Measurements from ENCODE around the gene PGAP3.
A peak's percentile ranks its signal among the peaks of the same experiment; 100 is the strongest.
"Not testable (repeated sequence)": the region's sequence is repeated elsewhere in the genome, so short reads cannot be mapped to it uniquely, and the experiment has no call there.

Gene PGAP3

DNA sequence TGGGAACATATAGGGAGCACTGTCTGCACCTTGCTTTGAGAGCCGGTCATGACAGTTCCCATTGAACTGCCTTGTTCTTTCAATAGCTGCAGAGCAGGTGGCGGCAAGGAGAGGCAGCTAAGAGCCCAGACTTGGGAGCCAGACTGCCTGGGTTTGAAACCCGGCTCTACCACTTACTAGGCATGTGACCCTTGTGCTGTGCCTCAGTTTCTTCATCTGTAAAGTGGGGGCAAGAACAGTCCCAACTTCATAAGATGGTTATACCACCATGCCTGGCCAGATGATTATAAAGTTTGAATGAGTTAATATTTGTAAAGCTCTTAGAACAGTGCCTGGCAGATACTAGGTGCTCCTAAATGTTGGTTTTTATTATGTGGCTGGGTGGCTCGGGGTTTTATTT lies 26.4 kb upstream of the PGAP3 start:
- no peak for DNase-seq

DNA sequence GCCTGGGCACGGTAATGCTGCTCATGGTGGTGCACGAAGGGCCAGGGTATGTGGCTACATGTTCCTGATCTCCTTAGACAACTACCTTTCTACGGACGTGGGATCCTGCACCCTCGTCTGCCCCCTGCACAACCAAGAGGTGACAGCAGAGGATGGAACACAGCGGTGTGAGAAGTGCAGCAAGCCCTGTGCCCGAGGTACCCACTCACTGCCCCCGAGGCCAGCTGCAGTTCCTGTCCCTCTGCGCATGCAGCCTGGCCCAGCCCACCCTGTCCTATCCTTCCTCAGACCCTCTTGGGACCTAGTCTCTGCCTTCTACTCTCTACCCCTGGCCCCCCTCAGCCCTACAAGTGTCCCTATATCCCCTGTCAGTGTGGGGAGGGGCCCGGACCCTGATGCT lies 24.0 kb upstream of the PGAP3 start:
- no peak for DNase-seq

DNA sequence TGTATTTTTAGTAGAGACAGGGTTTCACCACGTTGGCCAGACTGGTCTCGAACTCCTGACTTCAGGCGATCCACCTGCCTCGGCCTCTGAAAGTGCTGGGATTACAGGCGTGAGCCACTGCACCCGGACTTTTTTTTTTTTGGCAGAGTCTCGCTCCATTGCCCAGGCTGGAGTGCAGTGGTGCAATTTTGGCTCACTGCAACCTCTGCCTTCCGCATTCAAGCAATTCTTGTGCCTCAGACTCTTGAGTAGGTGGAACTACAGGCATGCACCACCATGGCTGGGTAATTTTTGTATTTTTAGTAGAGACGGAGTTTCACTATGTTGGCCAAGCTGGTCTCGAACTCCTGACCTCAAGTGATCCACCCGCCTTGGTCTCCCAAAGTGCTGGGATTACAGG lies 23.2 kb upstream of the PGAP3 start:
- not testable (repeated sequence) for DNase-seq

DNA sequence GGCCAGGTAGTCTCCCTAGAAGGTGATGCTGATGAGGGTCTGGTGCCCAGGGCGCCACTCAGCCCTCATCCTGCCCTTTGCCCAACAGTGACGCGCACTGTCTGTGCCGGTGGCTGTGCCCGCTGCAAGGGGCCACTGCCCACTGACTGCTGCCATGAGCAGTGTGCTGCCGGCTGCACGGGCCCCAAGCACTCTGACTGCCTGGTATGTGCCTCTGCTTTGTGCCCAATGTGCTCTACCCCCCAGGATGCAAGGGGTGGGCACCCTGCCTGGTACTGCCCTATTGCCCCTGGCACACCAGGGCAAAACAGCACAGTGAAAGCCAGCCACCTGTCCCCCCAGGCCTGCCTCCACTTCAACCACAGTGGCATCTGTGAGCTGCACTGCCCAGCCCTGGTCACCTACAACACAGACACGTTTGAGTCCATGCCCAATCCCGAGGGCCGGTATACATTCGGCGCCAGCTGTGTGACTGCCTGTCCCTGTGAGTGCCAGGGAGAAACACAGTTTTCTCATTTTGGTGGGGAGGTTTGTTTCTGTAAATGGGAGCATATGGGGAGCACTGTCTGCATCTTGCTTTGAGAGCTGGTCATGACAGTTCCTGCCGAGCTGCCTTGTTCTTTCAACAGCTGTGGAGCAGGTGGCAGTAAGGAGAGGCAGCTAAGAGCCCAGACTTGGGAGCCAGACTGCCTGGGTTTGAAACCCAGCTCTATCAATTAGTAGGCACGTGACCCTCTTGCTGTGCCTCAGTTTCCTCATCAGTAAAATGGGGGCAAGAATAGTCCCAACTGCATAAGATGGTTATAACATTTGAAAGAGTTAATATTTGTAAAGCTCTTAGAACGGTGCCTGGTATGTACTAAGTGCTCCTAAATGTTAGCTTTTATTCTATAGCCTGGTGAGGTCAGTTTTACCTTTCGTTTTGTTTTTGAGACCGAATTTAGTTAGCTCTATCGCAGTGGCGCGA lies 22.4 kb upstream of the PGAP3 start:
- DNase-seq = no peak

DNA sequence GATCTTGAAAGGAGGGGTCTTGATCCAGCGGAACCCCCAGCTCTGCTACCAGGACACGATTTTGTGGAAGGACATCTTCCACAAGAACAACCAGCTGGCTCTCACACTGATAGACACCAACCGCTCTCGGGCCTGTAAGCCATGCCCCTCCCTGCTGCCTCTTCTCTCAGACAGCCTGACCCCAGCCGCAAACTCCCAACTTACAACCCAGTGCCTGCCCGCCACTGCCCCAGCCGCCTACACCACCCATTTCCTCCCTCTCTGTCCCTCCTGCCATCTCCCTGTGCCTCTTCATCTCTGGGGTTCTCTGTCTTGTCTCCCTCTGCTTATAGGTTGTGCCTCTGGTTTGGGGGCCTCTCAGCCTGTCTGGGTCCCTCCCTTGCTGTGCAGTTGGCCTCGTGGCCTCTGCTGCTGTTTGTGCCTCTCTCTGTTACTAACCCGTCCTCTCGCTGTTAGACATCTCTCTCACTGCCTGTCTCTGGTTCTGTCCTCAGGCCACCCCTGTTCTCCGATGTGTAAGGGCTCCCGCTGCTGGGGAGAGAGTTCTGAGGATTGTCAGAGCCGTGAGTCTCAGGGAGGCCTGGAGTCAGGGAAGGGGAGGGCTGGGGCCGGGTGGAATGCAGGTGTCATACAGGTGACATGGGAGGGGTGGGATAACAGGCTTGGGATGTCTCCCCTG lies 21.6 kb upstream of the PGAP3 start:
- no peak for DNase-seq

DNA sequence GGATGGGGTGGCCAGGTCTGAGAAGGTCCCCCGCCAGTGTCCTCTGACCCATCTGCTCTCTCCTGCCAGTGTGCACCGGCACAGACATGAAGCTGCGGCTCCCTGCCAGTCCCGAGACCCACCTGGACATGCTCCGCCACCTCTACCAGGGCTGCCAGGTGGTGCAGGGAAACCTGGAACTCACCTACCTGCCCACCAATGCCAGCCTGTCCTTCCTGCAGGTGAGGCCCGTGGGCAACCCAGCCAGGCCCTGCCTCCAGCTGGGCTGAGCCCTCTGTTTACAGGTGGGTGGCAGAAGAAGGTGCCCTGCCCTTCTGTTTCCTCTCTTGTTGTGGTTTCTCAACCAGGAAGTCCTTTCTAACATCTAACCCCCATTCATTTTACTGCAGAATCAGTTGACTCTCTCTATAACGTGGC lies 19.1 kb upstream of the PGAP3 start:
- no peak for DNase-seq

DNA sequence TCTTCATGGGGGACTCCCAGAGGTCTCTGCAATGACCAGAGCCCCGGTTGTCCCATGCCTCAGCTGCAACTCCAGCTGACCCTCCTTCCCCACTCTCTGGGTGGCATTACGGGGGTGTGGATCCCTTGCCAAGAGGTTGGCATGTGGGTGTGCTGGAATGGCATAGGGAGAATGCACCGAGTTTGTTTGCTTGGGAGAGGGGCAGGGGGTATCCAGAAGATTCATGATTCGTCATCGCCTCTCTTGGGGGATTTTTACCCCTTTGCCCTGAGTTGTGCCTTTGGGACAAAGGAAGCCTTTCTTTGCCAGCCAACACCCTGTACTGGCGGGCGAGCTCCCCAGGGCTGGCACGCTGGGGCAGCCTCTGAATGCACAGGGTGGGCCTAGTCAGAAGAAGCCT lies 18.5 kb upstream of the PGAP3 start:
- no peak for DNase-seq

DNA sequence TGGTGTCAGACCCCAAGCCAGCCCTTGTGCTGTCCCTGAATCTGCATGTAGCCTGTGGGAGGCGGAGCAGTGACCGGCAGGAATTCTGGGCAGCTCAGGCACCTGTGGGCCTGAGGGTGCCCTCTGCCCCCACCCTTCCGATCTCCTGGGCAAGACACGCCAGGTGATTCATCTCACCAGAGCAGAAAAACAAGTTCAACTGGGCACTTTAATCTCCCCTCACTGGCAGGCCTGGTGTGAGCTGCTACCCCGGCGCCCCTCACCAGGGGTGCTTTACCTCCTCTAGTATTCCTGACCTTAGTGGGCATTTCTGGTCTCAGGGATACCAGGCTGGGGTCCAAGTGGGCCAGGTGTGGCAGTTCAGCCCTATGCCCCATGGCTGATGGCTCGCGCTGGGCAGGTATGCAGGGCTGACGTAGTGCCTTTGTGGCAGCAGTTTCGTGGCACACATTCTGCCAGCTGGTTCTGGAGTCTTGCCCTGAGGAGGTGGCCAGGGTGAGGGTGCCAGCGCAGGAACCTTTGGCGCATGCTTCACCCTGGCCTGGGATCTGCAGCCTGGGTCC lies 18.0 kb upstream of the PGAP3 start:
- no peak for DNase-seq

DNA sequence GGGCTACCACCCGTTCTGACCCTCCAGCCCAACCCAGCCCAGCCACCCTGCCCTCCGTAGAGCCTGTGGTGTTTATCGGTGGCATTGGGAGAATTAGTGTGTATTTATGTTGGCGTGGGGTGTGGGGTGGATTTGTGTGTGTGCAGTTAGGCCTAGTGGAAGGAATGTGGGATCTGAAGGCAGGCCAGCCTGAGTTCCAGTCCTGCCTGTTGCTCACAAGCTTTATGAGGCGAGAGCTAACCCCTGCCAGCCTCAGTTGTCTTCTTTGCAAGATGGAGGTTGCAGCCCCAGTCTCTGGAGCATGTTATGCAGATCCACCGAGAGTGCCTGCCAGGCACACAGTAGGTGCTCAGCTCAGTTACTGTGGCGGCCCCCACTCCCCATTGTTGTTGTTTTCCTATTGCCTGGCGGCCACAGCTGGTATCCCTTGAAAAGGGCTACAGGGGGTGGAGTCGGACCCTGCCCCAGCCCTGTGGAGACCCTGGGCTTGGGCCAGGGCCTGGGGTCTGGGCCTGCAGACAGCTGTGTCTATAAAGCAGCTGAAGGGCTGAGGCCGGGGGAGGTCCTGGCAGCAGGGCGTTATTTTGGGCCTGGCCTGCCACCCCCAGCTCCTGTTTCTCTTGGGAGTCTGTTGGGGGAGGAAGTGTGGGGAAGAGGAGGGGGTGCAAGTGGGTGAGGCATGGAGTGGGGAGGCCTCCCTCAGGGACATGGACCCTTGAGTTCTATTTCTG lies 17.1 kb upstream of the PGAP3 start:
- DNase-seq = no peak

DNA sequence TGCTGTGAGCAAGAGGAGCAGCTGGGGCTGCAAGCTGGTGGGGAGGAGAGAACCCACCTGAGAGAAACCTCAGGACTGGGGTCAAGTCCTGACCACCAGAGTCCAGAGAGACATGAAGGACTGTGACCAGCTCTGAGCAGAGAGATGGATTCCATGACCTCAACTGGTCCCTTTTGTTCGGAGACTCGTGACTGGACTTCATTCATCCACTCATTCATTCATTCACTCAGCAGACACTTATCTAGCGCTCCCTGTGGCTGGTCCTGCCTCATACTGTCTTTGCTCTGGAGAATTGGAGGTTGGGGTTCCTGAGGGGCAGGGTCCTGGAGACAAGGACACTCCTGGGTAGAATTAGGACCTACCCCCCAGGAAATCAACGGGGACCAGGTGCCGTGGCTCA lies 16.1 kb upstream of the PGAP3 start:
- DNase-seq = no peak

DNA sequence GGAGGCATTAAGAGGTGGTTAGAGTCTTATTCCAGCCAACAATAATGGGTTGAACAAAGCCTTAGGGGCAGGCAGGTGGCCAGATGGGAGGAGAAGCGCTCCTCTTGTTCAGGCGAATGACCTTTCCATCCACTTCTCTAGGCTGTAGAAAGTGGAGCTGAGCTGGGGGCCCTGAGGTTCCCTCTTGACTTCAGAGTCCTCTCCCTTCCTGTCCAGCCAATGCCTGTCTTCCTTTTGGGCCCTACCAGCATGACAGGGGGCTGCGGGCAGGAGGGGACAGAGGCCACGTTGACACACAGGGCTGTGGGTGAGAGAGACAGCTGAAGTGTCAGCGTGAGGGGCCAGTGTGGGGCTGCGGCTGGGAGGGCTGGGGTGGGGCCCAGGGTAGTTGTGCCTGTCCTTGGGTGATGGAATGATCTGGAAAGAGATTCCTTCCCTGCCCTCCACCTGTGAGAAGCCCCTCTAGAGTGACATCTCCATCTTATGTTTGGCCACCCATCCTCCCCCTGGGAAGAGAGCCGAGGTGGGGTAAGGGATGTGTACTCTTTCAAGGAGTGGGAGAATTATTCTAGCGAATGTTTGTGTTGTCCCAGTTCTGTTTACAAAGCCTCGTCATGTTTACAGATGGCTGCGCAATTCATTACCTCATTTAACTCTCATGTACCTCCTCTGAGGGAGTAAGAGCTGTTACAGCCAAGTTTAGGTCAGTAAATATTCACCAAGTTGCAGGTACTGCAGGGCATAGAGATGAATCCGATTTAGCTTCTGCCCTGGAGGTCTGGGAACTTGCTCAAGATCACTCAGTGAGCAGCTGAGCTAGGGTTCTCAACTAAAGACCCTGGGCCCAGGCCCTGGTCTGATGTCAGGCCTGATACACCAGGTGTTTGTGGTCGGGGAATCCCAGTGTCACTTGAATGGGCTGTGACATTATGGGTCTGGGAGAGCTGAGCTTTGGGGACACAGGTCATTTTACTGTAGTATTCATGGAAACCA lies 15.3 kb upstream of the PGAP3 start:
- no peak for DNase-seq

DNA sequence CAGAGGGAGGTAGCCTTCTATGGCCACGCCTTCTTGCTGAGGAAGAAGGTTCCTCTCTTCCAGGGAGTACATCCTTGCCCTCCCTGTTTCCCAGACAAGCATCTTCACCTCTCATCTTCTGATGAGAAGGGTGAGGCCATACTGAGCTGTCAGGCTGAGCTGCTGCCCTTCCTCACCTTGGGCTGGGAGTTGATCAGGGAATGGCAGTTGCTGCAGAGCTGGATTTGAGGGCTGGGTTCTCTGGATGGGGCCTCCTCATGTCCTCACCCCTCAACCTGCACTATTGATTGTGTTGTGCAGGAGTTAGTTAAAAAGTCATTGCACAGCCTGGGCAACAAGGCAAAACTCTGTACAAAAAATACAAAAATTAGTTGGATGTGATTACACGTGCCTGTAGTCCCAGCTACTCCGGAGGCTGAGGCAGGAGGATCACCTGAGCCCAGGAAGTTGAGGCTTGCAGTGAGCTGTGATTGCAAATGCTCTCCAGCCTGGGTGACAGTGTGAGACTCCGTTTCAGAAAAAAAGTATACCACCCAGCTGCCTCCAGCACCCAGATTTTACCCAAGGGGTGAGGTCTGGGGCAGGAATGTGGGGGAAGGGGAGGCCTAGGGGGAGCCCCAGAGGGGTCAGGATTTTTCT lies 14.0 kb upstream of the PGAP3 start:
- no peak for DNase-seq

DNA sequence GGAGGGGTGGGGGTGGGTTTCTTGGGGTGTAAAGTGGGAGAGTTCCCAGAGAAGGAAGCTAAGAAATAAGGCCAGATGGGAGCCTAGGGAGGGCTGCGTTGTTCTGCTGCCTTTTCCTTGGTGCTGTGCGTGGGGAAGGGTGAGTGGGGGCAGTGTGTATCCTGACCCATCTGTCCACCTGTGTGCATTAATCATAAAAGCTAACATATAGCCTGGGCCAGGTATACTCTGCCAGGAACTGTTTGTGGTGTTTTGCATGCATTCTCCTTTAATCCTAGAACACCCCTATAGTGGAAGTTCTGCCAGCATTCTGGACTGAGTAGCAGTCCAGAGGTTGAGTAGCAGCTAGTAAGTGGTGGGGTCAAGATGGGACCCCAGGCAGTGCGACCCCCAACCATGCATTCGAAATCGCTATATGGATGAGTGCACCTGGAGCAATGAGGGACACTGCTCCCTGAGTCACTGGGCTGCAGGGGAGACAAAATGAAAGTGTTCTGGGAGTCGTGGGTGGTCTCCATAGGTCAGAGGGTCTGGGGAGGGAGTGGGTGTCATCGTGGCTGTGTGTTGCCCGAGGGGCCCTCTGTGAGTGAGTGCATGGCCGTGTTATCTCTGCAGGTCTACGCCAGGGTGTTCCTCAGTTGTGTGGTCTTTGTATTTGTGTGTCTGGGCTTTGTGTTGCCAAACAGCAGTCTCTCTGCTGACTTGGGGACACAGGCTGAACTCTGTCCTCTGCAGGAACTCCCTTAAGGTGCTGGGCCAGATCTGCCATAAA lies 13.3 kb upstream of the PGAP3 start:
- no peak for DNase-seq

DNA sequence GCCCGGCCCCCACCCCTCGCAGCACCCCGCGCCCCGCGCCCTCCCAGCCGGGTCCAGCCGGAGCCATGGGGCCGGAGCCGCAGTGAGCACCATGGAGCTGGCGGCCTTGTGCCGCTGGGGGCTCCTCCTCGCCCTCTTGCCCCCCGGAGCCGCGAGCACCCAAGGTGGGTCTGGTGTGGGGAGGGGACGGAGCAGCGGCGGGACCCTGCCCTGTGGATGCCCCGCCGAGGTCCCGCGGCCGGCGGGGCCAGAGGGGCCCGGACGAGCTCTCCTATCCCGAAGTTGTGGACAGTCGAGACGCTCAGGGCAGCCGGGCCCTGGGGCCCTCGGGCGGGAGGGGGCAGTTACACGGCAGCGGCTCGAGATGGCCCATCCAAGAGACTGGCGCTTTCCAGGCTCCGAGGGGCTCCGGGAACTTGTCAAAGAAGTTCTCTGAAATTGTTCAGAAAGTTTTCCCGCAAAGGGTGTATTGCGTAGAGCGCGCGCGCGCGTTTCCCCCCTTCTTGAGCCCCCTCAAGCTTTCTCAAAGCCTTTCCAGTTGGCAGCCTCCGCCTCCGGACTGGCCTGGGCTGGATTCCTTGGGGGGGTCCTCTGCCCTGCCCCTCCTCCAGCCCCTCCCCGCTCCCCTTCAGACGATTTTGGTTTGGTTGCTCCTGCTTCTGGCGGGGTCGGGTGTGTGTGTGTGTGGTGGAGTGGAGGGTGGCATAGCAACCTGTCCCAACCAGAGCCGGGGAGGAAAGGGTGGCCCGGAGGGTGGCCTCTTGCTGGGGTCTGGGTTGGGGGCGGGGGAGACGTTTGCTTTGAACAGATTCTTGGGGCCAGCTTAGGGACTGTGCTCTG lies 12.5 kb upstream of the PGAP3 start:
- DNase-seq = no peak

DNA sequence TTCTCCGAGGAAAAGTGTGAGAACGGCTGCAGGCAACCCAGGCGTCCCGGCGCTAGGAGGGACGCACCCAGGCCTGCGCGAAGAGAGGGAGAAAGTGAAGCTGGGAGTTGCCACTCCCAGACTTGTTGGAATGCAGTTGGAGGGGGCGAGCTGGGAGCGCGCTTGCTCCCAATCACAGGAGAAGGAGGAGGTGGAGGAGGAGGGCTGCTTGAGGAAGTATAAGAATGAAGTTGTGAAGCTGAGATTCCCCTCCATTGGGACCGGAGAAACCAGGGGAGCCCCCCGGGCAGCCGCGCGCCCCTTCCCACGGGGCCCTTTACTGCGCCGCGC lies 11.9 kb upstream of the PGAP3 start, which contains the start of gene ERBB2:
Gene ERBB2, plus strand, starts transcription at position 247 of the 330 bp plus-strand sequence. CDS start 175 bp downstream, outside the sequence.
- peak; percentile 56 for DNase-seq

DNA sequence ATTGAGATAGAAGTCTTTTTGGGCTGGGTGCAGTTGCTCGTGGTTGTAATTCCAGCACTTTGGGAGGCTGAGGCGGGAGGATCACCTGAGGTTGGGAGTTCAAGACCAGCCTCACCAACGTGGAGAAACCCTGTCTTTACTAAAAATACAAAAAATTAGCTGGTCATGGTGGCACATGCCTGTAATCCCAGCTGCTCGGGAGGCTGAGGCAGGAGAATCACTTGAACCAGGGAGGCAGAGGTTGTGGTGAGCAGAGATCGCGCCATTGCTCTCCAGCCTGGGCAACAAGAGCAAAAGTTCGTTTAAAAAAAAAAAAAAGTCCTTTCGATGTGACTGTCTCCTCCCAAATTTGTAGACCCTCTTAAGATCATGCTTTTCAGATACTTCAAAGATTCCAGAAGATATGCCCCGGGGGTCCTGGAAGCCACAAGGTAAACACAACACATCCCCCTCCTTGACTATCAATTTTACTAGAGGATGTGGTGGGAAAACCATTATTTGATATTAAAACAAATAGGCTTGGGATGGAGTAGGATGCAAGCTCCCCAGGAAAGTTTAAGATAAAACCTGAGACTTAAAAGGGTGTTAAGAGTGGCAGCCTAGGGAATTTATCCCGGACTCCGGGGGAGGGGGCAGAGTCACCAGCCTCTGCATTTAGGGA lies 11.4 kb upstream of the PGAP3 start:
- not testable (repeated sequence) for DNase-seq

DNA sequence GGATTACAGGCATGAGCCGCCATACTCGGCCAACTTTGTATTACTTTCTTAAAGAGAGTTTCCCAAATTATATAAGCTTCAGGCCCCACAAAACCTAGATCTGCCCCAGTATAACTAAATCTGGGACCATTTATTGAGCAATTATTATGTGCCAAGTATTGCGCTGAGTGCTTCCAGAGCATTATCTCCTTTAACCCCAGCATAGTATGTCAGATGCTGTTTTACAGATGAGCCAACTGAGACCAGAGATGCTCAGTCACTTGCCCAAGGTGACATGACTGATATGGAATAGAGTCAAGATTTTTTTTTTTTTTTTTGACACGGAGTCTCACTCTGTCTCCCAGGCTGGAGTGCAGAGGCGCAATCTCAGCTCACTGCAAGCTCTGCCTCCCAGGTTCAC lies 10.1 kb upstream of the PGAP3 start:
- DNase-seq = no peak

DNA sequence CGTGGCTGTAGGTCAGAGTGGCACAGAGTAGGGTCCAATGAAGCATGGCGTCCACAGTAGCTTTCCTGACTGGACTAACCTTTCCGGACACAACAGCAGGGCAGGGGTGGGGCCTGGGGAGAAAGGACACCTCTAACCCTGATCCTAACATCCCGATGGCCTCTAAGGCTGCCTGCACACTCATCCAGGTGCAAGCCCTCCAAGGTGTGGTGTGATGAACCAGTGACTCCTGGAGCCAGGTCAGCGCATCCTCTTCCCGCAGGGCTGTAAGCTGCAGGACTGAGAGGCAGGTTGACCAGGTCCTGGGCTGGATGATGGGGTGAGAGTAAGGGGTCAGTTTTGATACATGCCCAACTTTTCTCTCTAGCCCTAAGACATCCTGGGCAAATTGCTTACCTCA lies 8.9 kb upstream of the PGAP3 start:
- DNase-seq = no peak

DNA sequence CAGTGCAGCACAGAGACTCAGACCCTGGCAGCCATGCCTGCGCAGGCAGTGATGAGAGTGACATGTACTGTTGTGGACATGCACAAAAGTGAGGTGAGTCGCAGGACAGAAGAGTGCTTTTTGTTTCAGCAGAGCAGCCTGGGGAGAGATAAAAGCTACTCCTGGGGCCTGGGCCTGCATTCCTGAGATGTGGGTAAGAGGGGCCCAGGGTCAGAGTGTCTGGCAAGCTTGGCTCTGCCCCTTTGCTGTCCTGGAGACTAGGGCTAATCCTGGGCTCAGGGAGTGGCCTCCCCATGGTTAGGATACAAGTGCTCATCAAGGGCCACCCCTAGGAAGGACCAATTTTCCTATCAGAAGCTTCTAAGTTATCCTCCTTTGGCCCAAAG lies 7.2 kb upstream of the PGAP3 start:
- DNase-seq = no peak

Measured in amniotic stem cell (primary cell).